HG02970 (cell line): ENCODE results near the gene NRF1.
"Not testable (repeated sequence)": the region's sequence is repeated elsewhere in the genome, so short reads cannot be mapped to it uniquely, and the experiment has no call there.

Experiments used
- ATAC-seq: cut with Tn5 transposase; IDR thresholded peaks from one replicate; pipeline ENCODE4 v1.9.1; 2021; ENCODE audit warnings: mild to moderate bottlenecking, moderate library complexity, moderate number of reproducible peaks; ENCODE audit not compliant: unreplicated experiment, low FRiP score

NRF1 gene

GRCh38 chr7:129605960-129606614 is 5.4 kb upstream of the NRF1 start:
- no peak for ATAC-seq

- ATAC-seq = no peak
Measured at GRCh38 chr7:129606803-129607202, 4.7 kb upstream of the NRF1 start.

GRCh38 chr7:129607471-129608120 is 3.9 kb upstream of the NRF1 start:
- no peak for ATAC-seq

- ATAC-seq = no peak
Measured at GRCh38 chr7:129609666-129610065, 1.9 kb upstream of the NRF1 start.

- no peak for ATAC-seq
Measured at GRCh38 chr7:129610709-129611245, 743 bp upstream of the NRF1 start.

- peak; percentile 14 for ATAC-seq
Measured at GRCh38 chr7:129612112-129613015, 844 bp downstream of the NRF1 start.

- ATAC-seq = no peak
Measured at GRCh38 chr7:129613016-129613337, 1.5 kb downstream of the NRF1 start.

GRCh38 chr7:129615018-129615417 is 3.5 kb downstream of the NRF1 start:
- no peak for ATAC-seq

GRCh38 chr7:129616530-129616929 is 5.0 kb downstream of the NRF1 start:
- no peak for ATAC-seq

- ATAC-seq = no peak
Measured at GRCh38 chr7:129617178-129617577, 5.7 kb downstream of the NRF1 start.

GRCh38 chr7:129617652-129618051 is 6.1 kb downstream of the NRF1 start:
- no peak for ATAC-seq

GRCh38 chr7:129626896-129627295 is 15.4 kb downstream of the NRF1 start:
- ATAC-seq = no peak

- no peak for ATAC-seq
Measured at GRCh38 chr7:129630341-129630740, 18.8 kb downstream of the NRF1 start.

GRCh38 chr7:129634361-129635034 is 23.0 kb downstream of the NRF1 start:
- ATAC-seq = no peak

- ATAC-seq = no peak
Measured at GRCh38 chr7:129635300-129636029, 23.9 kb downstream of the NRF1 start.

- not testable (repeated sequence) for ATAC-seq
Measured at GRCh38 chr7:129636030-129636550, 24.6 kb downstream of the NRF1 start.

GRCh38 chr7:129636641-129637040 is 25.1 kb downstream of the NRF1 start:
- ATAC-seq = no peak

GRCh38 chr7:129640400-129640799 is 28.9 kb downstream of the NRF1 start:
- no peak for ATAC-seq

- no peak for ATAC-seq
Measured at GRCh38 chr7:129642871-129643549, 31.5 kb downstream of the NRF1 start.
